Measurements from ENCODE around the gene CREBBP. TPM values are rescaled to one million over a fixed set of nuclear protein-coding genes. Genes with fewer than 3 reads are reported as not detected.

Gene CREBBP
- total RNA-seq, 1 donor from 2014 or later = 59.2 TPM

- DNase-seq (ENCODE audit: low spot score) = no peak
- H3K27me3 Mint-ChIP-seq (ENCODE audit: low read depth) = no peaks in the 10 kb centered on the region
- no peaks in the 10 kb centered on the region for H3K36me3 Mint-ChIP-seq (ENCODE audit: low read depth)
- H3K4me3 Mint-ChIP-seq (ENCODE audit: unreplicated experiment) = peak overlapping the region; percentile 81
- no peak overlapping the region for H3K27ac Mint-ChIP-seq (ENCODE audit: unreplicated experiment)
- no peaks in the 10 kb centered on the region for H3K9me3 Mint-ChIP-seq (ENCODE audit: low read depth)
- peaks cover 53% of the 10 kb centered on the region for H3K4me1 Mint-ChIP-seq (ENCODE audit: low read depth)
- TF ChIP-seq CTCF (IDR thresholded peaks at IDR 0.05) = peak; percentile 29
Observed at GRCh38 chr16:3879887-3880564, 487 bp downstream of the CREBBP start.

DNA sequence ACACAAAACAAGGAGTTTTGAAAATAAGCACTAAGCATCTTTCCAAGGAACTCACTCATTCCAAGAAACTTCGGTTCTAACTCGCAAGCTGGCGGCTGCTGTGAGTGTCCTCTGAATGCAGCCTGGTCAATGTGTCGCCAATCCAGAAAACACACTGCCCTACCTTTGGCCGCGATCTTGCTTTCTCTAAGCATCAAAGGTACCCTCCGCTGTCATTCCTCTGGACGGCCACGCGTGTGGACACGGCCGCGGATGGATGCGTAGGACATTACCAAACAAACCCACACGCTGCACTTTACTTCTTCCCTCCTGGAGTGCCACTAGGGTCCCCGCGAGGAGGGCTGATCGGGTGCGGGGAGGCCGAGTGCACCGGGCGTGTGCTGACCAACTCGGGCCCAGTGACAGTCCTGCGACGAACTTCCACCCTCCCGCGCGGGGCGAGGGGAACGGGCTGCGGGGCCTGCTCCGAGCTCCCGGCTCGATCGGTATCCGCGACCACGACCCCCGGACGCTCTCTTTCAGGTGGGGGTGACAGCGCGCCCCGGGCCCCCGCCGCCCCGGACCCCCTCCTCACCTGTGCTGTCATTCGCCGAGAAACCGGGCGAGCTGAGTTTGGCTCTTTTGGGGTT, 1.1 kb downstream of the CREBBP start:
- peak overlapping the region; percentile 83 for H3K27ac Mint-ChIP-seq (ENCODE audit: unreplicated experiment)
- H3K4me1 Mint-ChIP-seq (ENCODE audit: low read depth) = peaks cover 60% of the 10 kb centered on the region
- H3K27me3 Mint-ChIP-seq (ENCODE audit: low read depth) = no peaks in the 10 kb centered on the region
- H3K36me3 Mint-ChIP-seq (ENCODE audit: low read depth) = no peaks in the 10 kb centered on the region
- no peaks in the 10 kb centered on the region for H3K9me3 Mint-ChIP-seq (ENCODE audit: low read depth)
- DNase-seq (ENCODE audit: low spot score) = no peak
- peak; percentile 32 for TF ChIP-seq CTCF (IDR thresholded peaks at IDR 0.05)
- peak overlapping the region; percentile 81 for H3K4me3 Mint-ChIP-seq (ENCODE audit: unreplicated experiment)

DNA sequence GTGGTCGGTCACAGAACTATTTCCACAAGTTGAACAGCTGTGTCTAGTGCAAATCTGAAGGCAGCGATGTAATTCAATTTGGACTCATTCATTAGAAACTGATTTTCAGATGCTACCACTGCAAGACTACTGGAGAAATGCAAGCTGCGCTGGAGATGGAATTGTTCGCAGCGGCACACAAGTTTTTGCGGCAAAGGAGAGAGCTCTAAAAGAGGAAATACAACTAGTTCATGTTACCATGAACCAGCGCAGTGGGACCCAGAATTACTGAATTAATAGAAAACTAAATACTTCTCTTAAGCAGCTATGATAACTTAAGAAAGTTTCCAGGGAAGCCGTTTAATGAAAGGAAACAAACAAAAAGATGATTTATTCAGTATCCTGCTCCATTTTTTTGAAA, 1.9 kb downstream of the CREBBP start:
- Mint-ChIP-seq H3K4me3 (ENCODE audit: unreplicated experiment) (peak overlapping the region; percentile 81), H3K9me3 (ENCODE audit: low read depth) (no peaks in the 10 kb centered on the region), H3K4me1 (ENCODE audit: low read depth) (peaks cover 67% of the 10 kb centered on the region), H3K27ac (ENCODE audit: unreplicated experiment) (peak overlapping the region; percentile 83), H3K27me3 (ENCODE audit: low read depth) (no peaks in the 10 kb centered on the region), H3K36me3 (ENCODE audit: low read depth) (no peaks in the 10 kb centered on the region)
- TF ChIP-seq CTCF (IDR thresholded peaks at IDR 0.05) = no peak
- DNase-seq (ENCODE audit: low spot score) = no peak

DNA sequence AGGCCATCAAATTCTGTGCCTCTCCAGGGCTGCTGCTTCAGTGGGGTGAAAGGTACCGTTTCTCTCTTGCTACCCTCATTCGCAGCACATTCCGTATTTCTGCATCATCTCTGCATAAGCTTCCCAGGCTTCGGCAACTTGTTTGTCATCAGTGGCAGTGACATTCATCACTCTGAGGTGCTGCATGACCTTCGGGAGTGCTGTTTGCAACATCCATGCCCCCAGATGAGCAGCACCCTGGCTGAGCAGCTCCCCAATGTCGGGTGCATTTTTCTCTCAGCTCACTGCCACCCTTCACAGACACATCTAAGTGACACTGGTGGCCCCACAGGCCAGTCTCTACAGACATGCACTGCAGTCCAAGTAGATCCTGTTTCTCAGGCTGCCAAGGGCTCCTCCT, 3.8 kb downstream of the CREBBP start:
- no peak for DNase-seq (ENCODE audit: low spot score)
- no peak overlapping the region for H3K4me3 Mint-ChIP-seq (ENCODE audit: unreplicated experiment)
- H3K36me3 Mint-ChIP-seq (ENCODE audit: low read depth) = no peaks in the 10 kb centered on the region
- H3K9me3 Mint-ChIP-seq (ENCODE audit: low read depth) = no peaks in the 10 kb centered on the region
- no peaks in the 10 kb centered on the region for H3K27me3 Mint-ChIP-seq (ENCODE audit: low read depth)
- H3K4me1 Mint-ChIP-seq (ENCODE audit: low read depth) = peaks cover 77% of the 10 kb centered on the region
- TF ChIP-seq CTCF (IDR thresholded peaks at IDR 0.05) = no peak
- H3K27ac Mint-ChIP-seq (ENCODE audit: unreplicated experiment) = peak overlapping the region; percentile 54

DNA sequence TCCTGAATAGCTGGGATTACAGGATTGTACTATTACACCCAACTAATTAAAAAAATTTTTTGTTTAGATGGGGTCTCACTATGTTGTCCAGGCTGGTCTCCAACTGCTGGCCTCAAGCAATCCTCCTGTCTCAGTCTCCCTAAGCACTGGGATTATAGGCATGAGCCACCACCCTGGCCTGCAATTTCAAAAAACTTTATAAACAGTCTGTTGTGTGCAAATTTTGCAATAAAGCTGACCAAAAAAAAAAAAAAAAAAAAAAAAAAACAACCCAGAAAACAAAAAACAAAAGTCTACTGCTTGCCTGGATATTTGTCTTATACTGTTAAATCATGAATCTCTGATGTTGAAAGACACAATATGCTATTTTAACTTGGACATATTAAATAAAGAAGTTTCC, 4.4 kb downstream of the CREBBP start:
- H3K9me3 Mint-ChIP-seq (ENCODE audit: low read depth) = no peaks in the 10 kb centered on the region
- no peak overlapping the region for H3K4me3 Mint-ChIP-seq (ENCODE audit: unreplicated experiment)
- peak overlapping the region; percentile 54 for H3K27ac Mint-ChIP-seq (ENCODE audit: unreplicated experiment)
- no peaks in the 10 kb centered on the region for H3K36me3 Mint-ChIP-seq (ENCODE audit: low read depth)
- peaks cover 81% of the 10 kb centered on the region for H3K4me1 Mint-ChIP-seq (ENCODE audit: low read depth)
- no peak for TF ChIP-seq CTCF (IDR thresholded peaks at IDR 0.05)
- no peak for DNase-seq (ENCODE audit: low spot score)
- no peaks in the 10 kb centered on the region for H3K27me3 Mint-ChIP-seq (ENCODE audit: low read depth)

Data from chondrocyte (in vitro differentiated cells).